DOHH2 (cell line): ENCODE data around the gene NEAT1.

Experiments used
- H3F3A ChIP-seq: fragments of 200-600 bp; sonication (generic), shearing (Covaris generic); 2 replicates; pipeline ENCODE4 v1.6.0; 2016; ENCODE audit warnings: antibody characterized with exemption, mild to moderate bottlenecking; ENCODE audit not compliant: control insufficient read depth, insufficient read depth
- H3K27ac ChIP-seq: fragments of 200-600 bp; sonication (generic); 2 replicates; pipeline ENCODE4 v1.5.1; 2014; ENCODE audit warnings: low read depth, mild to moderate bottlenecking, low read length, moderate library complexity
- H3K27me3 ChIP-seq: fragments of 200-600 bp; sonication (generic); 2 replicates; pipeline ENCODE4 v1.6.1; 2014; ENCODE audit warnings: mild to moderate bottlenecking, low read length, mixed read lengths; ENCODE audit not compliant: control insufficient read depth
- H3K36me3 ChIP-seq: fragments of 200-600 bp; sonication (generic); 2 replicates; pipeline ENCODE4 v1.6.1; 2014; ENCODE audit warnings: mild to moderate bottlenecking, low read length, moderate library complexity, mixed read lengths; ENCODE audit not compliant: control insufficient read depth
- H3K4me1 ChIP-seq: fragments of 200-600 bp; sonication (generic); 2 replicates; pipeline ENCODE4 v1.6.1; 2014; ENCODE audit warnings: mild to moderate bottlenecking, low read length, mixed read lengths; ENCODE audit not compliant: control insufficient read depth
- H3K4me2 ChIP-seq: fragments of 200-600 bp; sonication (generic); 2 replicates; pipeline ENCODE4 v1.6.0; 2014; ENCODE audit warnings: mild to moderate bottlenecking, low read length, moderate library complexity
- H3K4me3 ChIP-seq: fragments of 200-600 bp; sonication (generic); 2 replicates; pipeline ENCODE4 v1.5.1; 2014; ENCODE audit warnings: mild to moderate bottlenecking, low read length, mixed read lengths
- H3K79me2 ChIP-seq: fragments of 200-600 bp; sonication (generic); 2 replicates; pipeline ENCODE4 v1.6.1; 2014; ENCODE audit warnings: mild to moderate bottlenecking, low read length, mixed read lengths; ENCODE audit not compliant: control insufficient read depth
- H3K9me2 ChIP-seq: fragments of 200-600 bp; sonication (generic); replicated peaks from 2 replicates; pipeline ENCODE4 v1.6.1; 2014; ENCODE audit warnings: mild to moderate bottlenecking, low read length, mixed read lengths; ENCODE audit not compliant: control insufficient read depth
- H3K9me3 ChIP-seq: fragments of 200-600 bp; sonication (generic); 2 replicates; pipeline ENCODE4 v1.6.1; 2014; ENCODE audit warnings: antibody characterized with exemption, low read length, mixed read lengths; ENCODE audit not compliant: control insufficient read depth, insufficient read depth
- H4K20me1 ChIP-seq: fragments of 200-600 bp; sonication (generic); 2 replicates; pipeline ENCODE4 v1.6.0; 2014; ENCODE audit warnings: low read depth, mild to moderate bottlenecking, antibody characterized with exemption, low read length, moderate library complexity; ENCODE audit not compliant: control insufficient read depth, insufficient read depth
- CTCF ChIP-seq: fragments of 200-600 bp; sonication (generic); IDR thresholded peaks from one replicate; pipeline ENCODE4 v1.5.1; 2014; ENCODE audit warnings: antibody characterized with exemption, mild to moderate bottlenecking, low read depth, low read length; ENCODE audit not compliant: poor library complexity, severe bottlenecking
- EZH2phosphoT487 ChIP-seq: fragments of 200-600 bp; sonication (generic); IDR thresholded peaks from 2 replicates; pipeline ENCODE4 v1.6.1; 2017; ENCODE audit warnings: borderline replicate concordance, mild to moderate bottlenecking, antibody characterized with exemption, low read length, moderate library complexity, mixed read lengths

NEAT1 gene

GRCh38 chr11:65487467-65488272 is 65.1 kb downstream of the NEAT1 start:
- Histone ChIP-seq H3K9me3 (no peaks in the 10 kb centered on the region), H3F3A (peaks cover 7% of the 10 kb centered on the region), H3K27ac (peak overlapping the region; percentile 77), H3K27me3 (no peaks in the 10 kb centered on the region), H3K4me2 (peak overlapping the region; percentile 88), H4K20me1 (no peaks in the 10 kb centered on the region), H3K9me2 (no peaks in the 10 kb centered on the region), H3K4me3 (peak overlapping the region; percentile 65), H3K79me2 (no peaks in the 10 kb centered on the region), H3K4me1 (peaks cover 64% of the 10 kb centered on the region), H3K36me3 (no peaks in the 10 kb centered on the region)
- TF ChIP-seq EZH2phosphoT487 (no peak), CTCF (peak; percentile 54)

- TF ChIP-seq EZH2phosphoT487 (no peak), CTCF (no peak)
- H3K79me2 ChIP-seq, result no peaks in the 10 kb centered on the region
- H3K36me3 ChIP-seq, result no peaks in the 10 kb centered on the region
- H3K27me3 ChIP-seq, result no peaks in the 10 kb centered on the region
- H3K4me3 ChIP-seq, result peak overlapping the region; percentile 65
- peaks cover 14% of the 10 kb centered on the region for H3F3A ChIP-seq
- no peaks in the 10 kb centered on the region for H3K9me3 ChIP-seq
- H3K4me2 ChIP-seq, result peak overlapping the region; percentile 88
- H3K9me2 ChIP-seq, result no peaks in the 10 kb centered on the region
- H4K20me1 ChIP-seq, result no peaks in the 10 kb centered on the region
- peaks cover 72% of the 10 kb centered on the region for H3K4me1 ChIP-seq
- H3K27ac ChIP-seq, result peak overlapping the region; percentile 77
Measured at GRCh38 chr11:65488273-65489034, 65.9 kb downstream of the NEAT1 start.

GRCh38 chr11:65489035-65489705 is 66.6 kb downstream of the NEAT1 start:
- H3K79me2 ChIP-seq, result 0 out of 2 replicates have a peak, but pooled peaks cover 4% of the 10 kb centered on the region
- peaks cover 14% of the 10 kb centered on the region for H3F3A ChIP-seq
- no peaks in the 10 kb centered on the region for H4K20me1 ChIP-seq
- H3K9me2 ChIP-seq, result no peaks in the 10 kb centered on the region
- no peaks in the 10 kb centered on the region for H3K9me3 ChIP-seq
- H3K4me2 ChIP-seq, result peak overlapping the region; percentile 88
- no peak for TF ChIP-seq CTCF
- TF ChIP-seq EZH2phosphoT487, result no peak
- H3K27ac ChIP-seq, result peak overlapping the region; percentile 77
- no peaks in the 10 kb centered on the region for H3K36me3 ChIP-seq
- peaks cover 79% of the 10 kb centered on the region for H3K4me1 ChIP-seq
- H3K4me3 ChIP-seq, result peak overlapping the region; percentile 65; the same call in 1 of the 2 replicates
- no peaks in the 10 kb centered on the region for H3K27me3 ChIP-seq
